Measurements from ENCODE around the gene AGBL4.

Gene AGBL4

GRCh38 chr1:49171941-49172593 is 851.7 kb downstream of the AGBL4 start:
- DNase-seq: no peak
- Histone ChIP-seq H3K4me3 (no peak overlapping the region), H3K27ac (no peak overlapping the region), H3K27me3 (no peaks in the 10 kb centered on the region), H3K4me1 (no peaks in the 10 kb centered on the region), H3K36me3 (no peaks in the 10 kb centered on the region), H3K9me3 (no peaks in the 10 kb centered on the region)
- no peak for TF ChIP-seq CTCF (IDR thresholded peaks at IDR 0.05)
- intact Hi-C loops (cut with DNase I; ENCODE audit: low total_unique reads): no loop called here

- TF ChIP-seq CTCF (IDR thresholded peaks at IDR 0.05): no peak
- Histone ChIP-seq H3K27ac (no peak overlapping the region), H3K27me3 (no peaks in the 10 kb centered on the region), H3K4me3 (no peak overlapping the region), H3K36me3 (no peaks in the 10 kb centered on the region), H3K9me3 (no peaks in the 10 kb centered on the region), H3K4me1 (no peaks in the 10 kb centered on the region)
- intact Hi-C loops (cut with DNase I; ENCODE audit: low total_unique reads): no loop called here
- DNase-seq: no peak
These were observed 857.7 kb downstream of the AGBL4 start for GRCh38 chr1:49166031-49166430.

- Histone ChIP-seq H3K4me3 (no peak overlapping the region), H3K4me1 (no peaks in the 10 kb centered on the region), H3K9me3 (no peaks in the 10 kb centered on the region), H3K27ac (no peak overlapping the region), H3K36me3 (no peaks in the 10 kb centered on the region), H3K27me3 (no peaks in the 10 kb centered on the region)
- intact Hi-C loops (cut with DNase I; ENCODE audit: low total_unique reads): no loop called here
- no peak for DNase-seq
- no peak for TF ChIP-seq CTCF (IDR thresholded peaks at IDR 0.05)
These were observed 860.7 kb downstream of the AGBL4 start for GRCh38 chr1:49163031-49163430.

GRCh38 chr1:49160677-49161076 is 863.1 kb downstream of the AGBL4 start:
- Histone ChIP-seq H3K27ac (no peak overlapping the region), H3K4me1 (no peaks in the 10 kb centered on the region), H3K36me3 (no peaks in the 10 kb centered on the region), H3K27me3 (no peaks in the 10 kb centered on the region), H3K4me3 (no peak overlapping the region), H3K9me3 (no peaks in the 10 kb centered on the region)
- no peak for TF ChIP-seq CTCF (IDR thresholded peaks at IDR 0.05)
- intact Hi-C loops (cut with DNase I; ENCODE audit: low total_unique reads): no loop called here
- no peak for DNase-seq

GRCh38 chr1:49136738-49137251 is 887.0 kb downstream of the AGBL4 start:
- Histone ChIP-seq H3K27me3 (no peaks in the 10 kb centered on the region), H3K4me1 (no peaks in the 10 kb centered on the region), H3K27ac (no peak overlapping the region), H3K4me3 (no peak overlapping the region), H3K9me3 (peaks cover 0 to 7% (median 6%) of the 10 kb centered on the region in 3 donors), H3K36me3 (no peaks in the 10 kb centered on the region)
- DNase-seq: no peak
- TF ChIP-seq CTCF (IDR thresholded peaks at IDR 0.05): no peak
- intact Hi-C loops (cut with DNase I; ENCODE audit: low total_unique reads): no loop called here
